ENCODE data around the gene KIF3B. TPM values are rescaled to one million over a fixed set of nuclear protein-coding genes. Genes with fewer than 3 reads are reported as not detected.

KIF3B gene
- total RNA-seq, 1 experiment from 2014 or later, result 49.0 TPM

- Histone ChIP-seq H3K9me3 (no peaks in the 10 kb centered on the region), H3K4me1 (peaks cover 42% of the 10 kb centered on the region), H3K27me3 (replicated peaks; ENCODE audit: control insufficient read depth, insufficient read depth, low read length) (no peaks in the 10 kb centered on the region), H3K4me3 (ENCODE audit: low read depth, low read length) (no peak overlapping the region), H3K36me3 (ENCODE audit: control insufficient read depth, insufficient read depth, low read length) (peaks cover 26% of the 10 kb centered on the region)
- DNase-seq, result no peak
- ChIA-PET CTCF (interaction anchor here (0.5 kb wide), 1 partner anchor 214 kb away, joined by 3 read pairs; no protein-coding TSS in a partner anchor), POLR2A (interaction anchor here (0.5 kb wide), 1 partner anchor 139 kb away, joined by 6 read pairs; no protein-coding TSS in a partner anchor)
- H3K4me3 Mint-ChIP-seq (ENCODE audit: unreplicated experiment), result no peak overlapping the region
- TF ChIP-seq CTCF (IDR thresholded peaks at IDR 0.05; ENCODE audit: insufficient read depth in 1 of 2, low read depth in 1 of 2, low read length in 1 of 2, severe bottlenecking in 1 of 2, unreplicated experiment in 1 of 2), result no peak
- H3K9me3 Mint-ChIP-seq (ENCODE audit: unreplicated experiment), result no peaks in the 10 kb centered on the region
- intact Hi-C loops (cut with micrococcal nuclease; ENCODE audit: unreplicated experiment), result no loop called here
- H3K27me3 Mint-ChIP-seq (ENCODE audit: insufficient read depth, unreplicated experiment), result no peaks in the 10 kb centered on the region
- H3K27ac Mint-ChIP-seq (ENCODE audit: unreplicated experiment), result no peak overlapping the region
- BruUV-seq (replicated peaks), result no TSS peak
- peaks cover 60% of the 10 kb centered on the region for H3K4me1 Mint-ChIP-seq (ENCODE audit: low read depth, unreplicated experiment)
- H3K36me3 Mint-ChIP-seq (ENCODE audit: insufficient read depth, unreplicated experiment), result peaks cover 98% of the 10 kb centered on the region
Observed at GRCh38 chr20:32231847-32232246, 45.6 kb upstream of the KIF3B start.

- POLR2A ChIA-PET, result interaction anchor here (0.5 kb wide), 3 partner anchors 119 to 180 kb away, joined by 5 to 9 read pairs (median 6); no protein-coding TSS in a partner anchor
- intact Hi-C loops (cut with micrococcal nuclease; ENCODE audit: unreplicated experiment), result no loop called here
- Mint-ChIP-seq H3K36me3 (ENCODE audit: insufficient read depth, unreplicated experiment) (peaks cover 98% of the 10 kb centered on the region), H3K27me3 (ENCODE audit: insufficient read depth, unreplicated experiment) (no peaks in the 10 kb centered on the region), H3K27ac (ENCODE audit: unreplicated experiment) (peak overlapping the region; percentile 40), H3K4me3 (ENCODE audit: unreplicated experiment) (no peak overlapping the region), H3K4me1 (ENCODE audit: low read depth, unreplicated experiment) (peaks cover 58% of the 10 kb centered on the region), H3K9me3 (ENCODE audit: unreplicated experiment) (no peaks in the 10 kb centered on the region)
- no TSS peak for BruUV-seq (replicated peaks)
- no peaks in the 10 kb centered on the region for H3K27me3 ChIP-seq (replicated peaks; ENCODE audit: control insufficient read depth, insufficient read depth, low read length)
- peaks cover 36% of the 10 kb centered on the region for H3K4me1 ChIP-seq
- CTCF ChIA-PET, result interaction anchor here (0.5 to 1.0 kb wide), 3 partner anchors 94 to 215 kb away, joined by 3 to 5 read pairs (median 3); no protein-coding TSS in a partner anchor
- DNase-seq, result no peak
- peaks cover 27% of the 10 kb centered on the region for H3K36me3 ChIP-seq (ENCODE audit: control insufficient read depth, insufficient read depth, low read length)
- TF ChIP-seq CTCF (IDR thresholded peaks at IDR 0.05; ENCODE audit: insufficient read depth in 1 of 2, low read depth in 1 of 2, low read length in 1 of 2, severe bottlenecking in 1 of 2, unreplicated experiment in 1 of 2), result no peak
- H3K4me3 ChIP-seq (ENCODE audit: low read depth, low read length), result no peak overlapping the region
- H3K9me3 ChIP-seq, result no peaks in the 10 kb centered on the region
Observed at GRCh38 chr20:32232326-32232886, 45.0 kb upstream of the KIF3B start.

- Mint-ChIP-seq H3K27me3 (ENCODE audit: insufficient read depth, unreplicated experiment) (no peaks in the 10 kb centered on the region), H3K27ac (ENCODE audit: unreplicated experiment) (peak overlapping the region; percentile 40), H3K4me3 (ENCODE audit: unreplicated experiment) (no peak overlapping the region), H3K4me1 (ENCODE audit: low read depth, unreplicated experiment) (peaks cover 51% of the 10 kb centered on the region), H3K9me3 (ENCODE audit: unreplicated experiment) (no peaks in the 10 kb centered on the region), H3K36me3 (ENCODE audit: insufficient read depth, unreplicated experiment) (peaks cover 91% of the 10 kb centered on the region)
- BruUV-seq (replicated peaks), result no TSS peak
- H3K4me3 ChIP-seq (ENCODE audit: low read depth, low read length), result no peak overlapping the region
- H3K9me3 ChIP-seq, result no peaks in the 10 kb centered on the region
- POLR2A ChIA-PET, result interaction anchor here (0.5 kb wide), 1 partner anchor 179 kb away, joined by 9 read pairs; no protein-coding TSS in a partner anchor
- peaks cover 26% of the 10 kb centered on the region for H3K36me3 ChIP-seq (ENCODE audit: control insufficient read depth, insufficient read depth, low read length)
- no peaks in the 10 kb centered on the region for H3K27me3 ChIP-seq (replicated peaks; ENCODE audit: control insufficient read depth, insufficient read depth, low read length)
- no peak for DNase-seq
- no peak for TF ChIP-seq CTCF (IDR thresholded peaks at IDR 0.05; ENCODE audit: insufficient read depth in 1 of 2, low read depth in 1 of 2, low read length in 1 of 2, severe bottlenecking in 1 of 2, unreplicated experiment in 1 of 2)
- peaks cover 30% of the 10 kb centered on the region for H3K4me1 ChIP-seq
- CTCF ChIA-PET, result interaction anchor here (0.6 to 1.0 kb wide), 3 partner anchors 93 to 712 kb away, joined by 3 to 6 read pairs (median 5); no protein-coding TSS in a partner anchor
- intact Hi-C loops (cut with micrococcal nuclease; ENCODE audit: unreplicated experiment), result no loop called here
Observed at GRCh38 chr20:32233286-32233685, 44.2 kb upstream of the KIF3B start.
